CD4-positive, alpha-beta memory T cell (primary cell): ENCODE results near the gene ZMYND8. TPM values are rescaled to one million over a fixed set of nuclear protein-coding genes. Genes with fewer than 3 reads are reported as not detected.

Experiments used
- CTCF ChIA-PET: fragments of 350-600 bp; sonication (Branson Sonifier 250); formaldehyde crosslinking; loops from one replicate; lab custom pipeline; 2021; ENCODE audit warnings: inconsistent platforms; ENCODE audit not compliant: partially characterized antibody; lab: Charles Lee
- POLR2A ChIA-PET: fragments of 350-600 bp; sonication (Branson Sonifier 250); formaldehyde crosslinking; loops from one replicate; lab custom pipeline; 2021; ENCODE audit not compliant: partially characterized antibody; lab: Charles Lee
- DNase-seq, 5 donors: peaks; one replicate each; pipeline versions ENCODE4 v3.0.0 to v3.0.0-alpha.2; 2020 to 2022; ENCODE audit warnings: mixed read lengths in 1 of 5
- H3K27ac ChIP-seq: one replicate; pipeline ENCODE4 v1.7.0; 2013; ENCODE audit warnings: low read depth, low read length
- H3K27me3 ChIP-seq: 2 replicates; pipeline ENCODE4 v1.7.0; 2013; ENCODE audit warnings: mild to moderate bottlenecking, low read length, moderate library complexity; ENCODE audit not compliant: insufficient read depth
- H3K36me3 ChIP-seq: 2 replicates; pipeline ENCODE4 v1.7.0; 2013; ENCODE audit warnings: mild to moderate bottlenecking, low read length, moderate library complexity; ENCODE audit not compliant: insufficient read depth
- H3K4me1 ChIP-seq: 2 replicates; pipeline ENCODE4 v1.7.0; 2013; ENCODE audit warnings: mild to moderate bottlenecking, low read length, moderate library complexity; ENCODE audit not compliant: insufficient read depth
- H3K4me3 ChIP-seq, 2 donors: one replicate each; pipeline ENCODE4 v1.7.0; 2013; ENCODE audit warnings: low read length in 2 of 2, mild to moderate bottlenecking in 1 of 2
- H3K9me3 ChIP-seq, 2 donors: one replicate each; pipeline ENCODE4 v1.7.0; 2013; ENCODE audit warnings: low read length in 2 of 2, control low read depth in 1 of 2; ENCODE audit not compliant: control insufficient read depth in 1 of 2
- H3K27ac Mint-ChIP-seq, 7 donors: one replicate each; pipeline ENCODE4 v1.8.0; 2020 to 2021; ENCODE audit warnings: mixed read lengths in 7 of 7, mild to moderate bottlenecking in 6 of 7, inconsistent platforms in 3 of 7, moderate library complexity in 3 of 7
- H3K27me3 Mint-ChIP-seq, 2 donors: one replicate each; pipeline ENCODE4 v1.8.0; 2020 to 2021; ENCODE audit warnings: mixed read lengths in 2 of 2
- H3K36me3 Mint-ChIP-seq, 2 donors: one replicate each; pipeline ENCODE4 v1.8.0; 2020 to 2021; ENCODE audit warnings: mixed read lengths in 2 of 2, inconsistent platforms in 1 of 2, mild to moderate bottlenecking in 1 of 2
- H3K4me1 Mint-ChIP-seq, 4 donors: one replicate each; pipeline ENCODE4 v1.8.0; 2020 to 2021; ENCODE audit warnings: mixed read lengths in 4 of 4, mild to moderate bottlenecking in 1 of 4
- H3K4me3 Mint-ChIP-seq, 8 donors: one replicate each; pipeline ENCODE4 v1.8.0; 2020 to 2021; ENCODE audit warnings: mixed read lengths in 8 of 8, mild to moderate bottlenecking in 7 of 8, moderate library complexity in 6 of 8, inconsistent platforms in 3 of 8
- H3K9me3 Mint-ChIP-seq, 8 donors: one replicate each; pipeline ENCODE4 v1.8.0; 2020 to 2021; ENCODE audit warnings: mixed read lengths in 8 of 8, mild to moderate bottlenecking in 5 of 8, inconsistent platforms in 3 of 8, moderate library complexity in 1 of 8
- intact Hi-C: fragments of 100-400 bp; cut with micrococcal nuclease; formaldehyde crosslinking; loops from one replicate; pipeline ENCODE4 v1.15.1; 2023
- polyA plus RNA-seq, 2 donors: library from polyadenylated mRNA; unstranded; fragments of 300-500 nt; fragmentation: Illumina TruSeq; gene quantifications; one replicate each; pipeline ENCODE4 v1.2.3, GENCODE V29; 2021
- total RNA-seq, 2 experiments: library from RNA; stranded (reverse); gene quantifications; one replicate each; pipeline ENCODE4 v1.2.3, GENCODE V29; 2021

Gene ZMYND8
- total and polyA plus RNA-seq, 4 experiments from 2014 or later = 3.5 to 48.5 (median 33.9) TPM

GRCh38 chr20:47191074-47191673, 165.3 kb downstream of the ZMYND8 start:
- Histone ChIP-seq H3K27me3 (no peaks in the 10 kb centered on the region), H3K4me1 (peaks cover 17% of the 10 kb centered on the region), H3K4me3 (no peak overlapping the region), H3K27ac (no peak overlapping the region), H3K36me3 (no peaks in the 10 kb centered on the region), H3K9me3 (no peaks in the 10 kb centered on the region)
- DNase-seq = no peak
- H3K4me1 Mint-ChIP-seq = peaks cover 6 to 19% (median 10%) of the 10 kb centered on the region in 4 donors
- no peaks in the 10 kb centered on the region for H3K36me3 Mint-ChIP-seq
- peaks cover 4 to 7% of the 10 kb centered on the region in 2 donors for H3K27me3 Mint-ChIP-seq
- no peak overlapping the region for H3K27ac Mint-ChIP-seq
- ChIA-PET CTCF (no interaction called here), POLR2A (no interaction called here)
- intact Hi-C loops = no loop called here
- no peak overlapping the region for H3K4me3 Mint-ChIP-seq
- H3K9me3 Mint-ChIP-seq = no peaks in the 10 kb centered on the region

GRCh38 chr20:47189060-47189459, 167.4 kb downstream of the ZMYND8 start:
- H3K36me3 Mint-ChIP-seq = no peaks in the 10 kb centered on the region
- no peak overlapping the region for H3K27ac ChIP-seq
- peaks cover 6 to 19% (median 13%) of the 10 kb centered on the region in 4 donors for H3K4me1 Mint-ChIP-seq
- no peaks in the 10 kb centered on the region for H3K9me3 Mint-ChIP-seq
- H3K27ac Mint-ChIP-seq = peak overlapping the region in 1 of 7 donors; percentile 33
- H3K27me3 Mint-ChIP-seq = peaks cover 4 to 7% of the 10 kb centered on the region in 2 donors
- POLR2A ChIA-PET = no interaction called here
- CTCF ChIA-PET = interaction anchor here (0.7 to 1.3 kb wide), 3 partner anchors 10 to 195 kb away, joined by 3 to 7 read pairs (median 6); no protein-coding TSS in a partner anchor
- H3K4me3 Mint-ChIP-seq = no peak overlapping the region
- no peak overlapping the region for H3K4me3 ChIP-seq
- H3K27me3 ChIP-seq = no peaks in the 10 kb centered on the region
- H3K36me3 ChIP-seq = no peaks in the 10 kb centered on the region
- H3K4me1 ChIP-seq = peaks cover 17% of the 10 kb centered on the region
- intact Hi-C loops = no loop called here
- no peak for DNase-seq
- H3K9me3 ChIP-seq = no peaks in the 10 kb centered on the region

- H3K27ac Mint-ChIP-seq = peak overlapping the region in 3 of 7 donors; percentile 21 to 68 (median 33)
- Histone ChIP-seq H3K4me1 (peaks cover 17% of the 10 kb centered on the region), H3K27me3 (no peaks in the 10 kb centered on the region), H3K4me3 (no peak overlapping the region), H3K9me3 (no peaks in the 10 kb centered on the region), H3K36me3 (no peaks in the 10 kb centered on the region), H3K27ac (no peak overlapping the region)
- CTCF ChIA-PET = interaction anchor here (1.3 kb wide), 2 partner anchors 10 to 196 kb away, joined by 6 to 7 read pairs; no protein-coding TSS in a partner anchor
- POLR2A ChIA-PET = no interaction called here
- H3K9me3 Mint-ChIP-seq = no peaks in the 10 kb centered on the region
- H3K4me1 Mint-ChIP-seq = peaks cover 6 to 19% (median 13%) of the 10 kb centered on the region in 4 donors
- peak in 4 of 5 donors; percentile 15 to 39 (median 31) for DNase-seq
- no peaks in the 10 kb centered on the region for H3K36me3 Mint-ChIP-seq
- peak overlapping the region in 4 of 8 donors; percentile 18 to 68 (median 52) for H3K4me3 Mint-ChIP-seq
- intact Hi-C loops = no loop called here
- peaks cover 6 to 7% of the 10 kb centered on the region in 2 donors for H3K27me3 Mint-ChIP-seq
These were observed 168.0 kb downstream of the ZMYND8 start for GRCh38 chr20:47188540-47188939.

GRCh38 chr20:47187450-47188195, 168.9 kb downstream of the ZMYND8 start:
- no peaks in the 10 kb centered on the region for H3K27me3 ChIP-seq
- intact Hi-C loops = no loop called here
- no peak overlapping the region for H3K27ac ChIP-seq
- H3K4me1 Mint-ChIP-seq = peaks cover 6 to 19% (median 13%) of the 10 kb centered on the region in 4 donors
- no peaks in the 10 kb centered on the region for H3K36me3 Mint-ChIP-seq
- no peaks in the 10 kb centered on the region for H3K36me3 ChIP-seq
- POLR2A ChIA-PET = no interaction called here
- H3K4me3 ChIP-seq = no peak overlapping the region
- H3K9me3 ChIP-seq = no peaks in the 10 kb centered on the region
- peak; percentile 11 to 62 (median 24) for DNase-seq
- H3K27me3 Mint-ChIP-seq = peaks cover 6 to 7% of the 10 kb centered on the region in 2 donors
- H3K27ac Mint-ChIP-seq = peak overlapping the region in 2 of 7 donors; percentile 32 to 33
- H3K9me3 Mint-ChIP-seq = no peaks in the 10 kb centered on the region
- no peak overlapping the region for H3K4me3 Mint-ChIP-seq
- CTCF ChIA-PET = no interaction called here
- peaks cover 17% of the 10 kb centered on the region for H3K4me1 ChIP-seq

GRCh38 chr20:47183367-47183766, 173.1 kb downstream of the ZMYND8 start:
- Mint-ChIP-seq H3K4me1 (peaks cover 1 to 12% (median 6%) of the 10 kb centered on the region in 4 donors), H3K27ac (no peak overlapping the region), H3K27me3 (peaks cover 2 to 4% of the 10 kb centered on the region in 2 donors), H3K36me3 (no peaks in the 10 kb centered on the region), H3K9me3 (no peaks in the 10 kb centered on the region), H3K4me3 (no peak overlapping the region)
- Histone ChIP-seq H3K27ac (no peak overlapping the region), H3K9me3 (no peaks in the 10 kb centered on the region), H3K27me3 (no peaks in the 10 kb centered on the region), H3K4me3 (no peak overlapping the region), H3K36me3 (no peaks in the 10 kb centered on the region), H3K4me1 (peaks cover 12% of the 10 kb centered on the region)
- DNase-seq = no peak
- intact Hi-C loops = no loop called here
- CTCF ChIA-PET = no interaction called here
- POLR2A ChIA-PET = no interaction called here

GRCh38 chr20:47181056-47181862, 175.2 kb downstream of the ZMYND8 start:
- no peaks in the 10 kb centered on the region for H3K27me3 ChIP-seq
- H3K4me1 Mint-ChIP-seq = peaks cover 0 to 5% (median 2%) of the 10 kb centered on the region in 4 donors
- DNase-seq = no peak
- H3K27me3 Mint-ChIP-seq = peaks cover 0 to 3% of the 10 kb centered on the region in 2 donors
- no peak overlapping the region for H3K4me3 ChIP-seq
- H3K27ac ChIP-seq = no peak overlapping the region
- H3K36me3 ChIP-seq = no peaks in the 10 kb centered on the region
- intact Hi-C loops = no loop called here
- H3K9me3 ChIP-seq = no peaks in the 10 kb centered on the region
- POLR2A ChIA-PET = no interaction called here
- H3K27ac Mint-ChIP-seq = no peak overlapping the region
- H3K9me3 Mint-ChIP-seq = peaks cover 0 to 3% (median 0%) of the 10 kb centered on the region in 8 donors
- CTCF ChIA-PET = interaction anchor here (0.6 kb wide), 1 partner anchor 120 kb away, joined by 3 read pairs; no protein-coding TSS in a partner anchor
- H3K4me1 ChIP-seq = no peaks in the 10 kb centered on the region
- H3K36me3 Mint-ChIP-seq = no peaks in the 10 kb centered on the region
- H3K4me3 Mint-ChIP-seq = no peak overlapping the region
